ENCODE measurements around the gene PMS1. TPM values are rescaled to one million over a fixed set of nuclear protein-coding genes. Genes with fewer than 3 reads are reported as not detected.

The PMS1 gene
- total RNA-seq, 1 donor from 2014 or later, result 20.1 TPM

DNA sequence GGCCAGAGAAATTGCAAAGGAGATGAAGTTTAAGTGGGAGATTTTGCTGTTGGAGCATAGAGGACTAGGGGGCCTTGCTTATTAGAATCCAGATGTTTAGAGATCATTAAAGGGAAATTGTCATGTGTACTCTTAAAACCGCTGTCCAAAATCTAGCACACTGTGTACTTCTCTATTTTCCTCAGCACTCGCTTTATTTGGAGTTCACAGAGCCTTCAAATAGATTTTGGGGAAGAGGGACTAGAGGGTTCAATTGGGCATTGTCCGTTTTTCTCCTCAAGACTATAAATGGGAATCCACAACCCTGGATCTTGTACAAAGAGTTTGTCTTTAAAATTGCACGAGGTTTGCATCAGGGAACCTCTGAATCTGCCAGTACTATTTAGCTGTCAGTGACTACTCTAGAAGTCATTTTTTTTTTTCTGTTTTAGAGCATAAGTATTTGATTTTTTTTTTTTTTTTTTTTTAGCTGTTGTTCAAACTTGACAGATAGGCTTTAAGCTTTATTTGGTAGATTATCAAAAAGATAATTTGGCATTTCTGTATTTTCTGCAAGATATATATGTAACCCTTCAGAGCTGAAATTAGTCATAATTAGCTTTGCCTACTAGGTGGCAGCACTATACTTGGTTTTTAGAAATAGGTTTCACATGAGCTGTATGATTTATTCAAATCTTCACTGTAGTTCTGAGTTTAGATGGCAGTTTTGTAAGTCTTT is 14.2 kb downstream of the PMS1 start:
- no peaks in the 10 kb centered on the region for H3K9me3 ChIP-seq
- H3K4me1 ChIP-seq, result peaks cover 19% of the 10 kb centered on the region
- H3K4me3 ChIP-seq, result no peak overlapping the region
- H3K27me3 ChIP-seq, result no peaks in the 10 kb centered on the region
- TF ChIP-seq, protein P1, sequence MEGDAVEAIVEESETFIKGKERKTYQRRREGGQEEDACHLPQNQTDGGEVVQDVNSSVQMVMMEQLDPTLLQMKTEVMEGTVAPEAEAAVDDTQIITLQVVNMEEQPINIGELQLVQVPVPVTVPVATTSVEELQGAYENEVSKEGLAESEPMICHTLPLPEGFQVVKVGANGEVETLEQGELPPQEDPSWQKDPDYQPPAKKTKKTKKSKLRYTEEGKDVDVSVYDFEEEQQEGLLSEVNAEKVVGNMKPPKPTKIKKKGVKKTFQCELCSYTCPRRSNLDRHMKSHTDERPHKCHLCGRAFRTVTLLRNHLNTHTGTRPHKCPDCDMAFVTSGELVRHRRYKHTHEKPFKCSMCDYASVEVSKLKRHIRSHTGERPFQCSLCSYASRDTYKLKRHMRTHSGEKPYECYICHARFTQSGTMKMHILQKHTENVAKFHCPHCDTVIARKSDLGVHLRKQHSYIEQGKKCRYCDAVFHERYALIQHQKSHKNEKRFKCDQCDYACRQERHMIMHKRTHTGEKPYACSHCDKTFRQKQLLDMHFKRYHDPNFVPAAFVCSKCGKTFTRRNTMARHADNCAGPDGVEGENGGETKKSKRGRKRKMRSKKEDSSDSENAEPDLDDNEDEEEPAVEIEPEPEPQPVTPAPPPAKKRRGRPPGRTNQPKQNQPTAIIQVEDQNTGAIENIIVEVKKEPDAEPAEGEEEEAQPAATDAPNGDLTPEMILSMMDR (IDR thresholded peaks at IDR 0.05), result peak in 1 of 3 experiments; percentile 24
- TF ChIP-seq POLR2AphosphoS5 (IDR thresholded peaks at IDR 0.05; ENCODE audit: insufficient read depth in 1 of 2, low read depth in 1 of 2), result no peak
- intact Hi-C loops (cut with DNase I), result no loop called here
- H3K36me3 ChIP-seq, result peaks cover 0 to 20% of the 10 kb centered on the region in 2 donors
- no peak for DNase-seq (ENCODE audit: extremely low spot score in 2 of 2)
- peak overlapping the region; percentile 43 for H3K27ac ChIP-seq

DNA sequence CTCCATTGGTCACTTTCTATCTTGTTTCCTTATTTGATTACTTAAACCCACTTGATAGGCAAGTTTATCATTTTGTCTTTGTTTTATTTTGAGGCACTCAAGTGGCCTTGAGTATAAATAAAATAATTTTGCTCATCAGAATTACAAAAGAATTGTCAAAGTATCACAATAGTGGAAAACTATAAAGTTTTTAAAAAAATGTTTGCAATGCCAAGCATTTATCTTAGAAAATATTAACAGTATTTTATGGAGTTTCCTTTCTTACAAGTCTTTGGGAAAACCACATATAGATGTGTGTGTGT is 14.7 kb downstream of the PMS1 start:
- no peaks in the 10 kb centered on the region for H3K27me3 ChIP-seq
- H3K36me3 ChIP-seq, result peaks cover 0 to 15% of the 10 kb centered on the region in 2 donors

DNA sequence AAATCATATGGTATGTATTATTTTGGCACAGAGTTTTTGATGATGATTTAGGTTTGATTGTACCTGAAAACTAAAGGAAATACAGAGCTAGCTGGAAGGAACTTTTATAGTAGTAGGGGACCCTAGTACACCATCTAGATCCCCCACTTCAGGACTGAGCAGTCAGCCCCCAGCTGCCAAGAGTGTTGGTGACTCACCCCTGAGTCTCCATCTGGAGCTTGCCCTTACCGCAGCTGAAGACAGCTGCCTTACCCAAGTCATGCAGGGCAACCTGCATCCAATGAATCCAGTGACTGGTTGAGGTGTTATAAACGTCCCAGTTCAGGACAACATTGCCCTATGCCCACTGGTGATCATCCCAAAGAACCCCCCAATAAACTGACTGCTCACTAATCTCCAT is 15.3 kb downstream of the PMS1 start:
- no peak for TF ChIP-seq POLR2A (IDR thresholded peaks at IDR 0.05)
- TF ChIP-seq POLR2AphosphoS5 (IDR thresholded peaks at IDR 0.05; ENCODE audit: insufficient read depth in 1 of 2, low read depth in 1 of 2), result no peak
- TF ChIP-seq, protein P1 (IDR thresholded peaks at IDR 0.05), result no peak
- Histone ChIP-seq H3K27me3 (no peaks in the 10 kb centered on the region), H3K9me3 (no peaks in the 10 kb centered on the region), H3K36me3 (peaks cover 0 to 11% of the 10 kb centered on the region in 2 donors), H3K4me3 (no peak overlapping the region), H3K4me1 (peaks cover 19% of the 10 kb centered on the region), H3K27ac (peak overlapping the region; percentile 28)
- intact Hi-C loops (cut with DNase I), result no loop called here
- no peak for DNase-seq (ENCODE audit: extremely low spot score in 2 of 2)

More for the DNA sequence above, 14.7 kb downstream of the PMS1 start:
- H3K27ac ChIP-seq, result peak overlapping the region; percentile 28
- no peak overlapping the region for H3K4me3 ChIP-seq
- no peaks in the 10 kb centered on the region for H3K9me3 ChIP-seq
- intact Hi-C loops (cut with DNase I), result no loop called here
- DNase-seq (ENCODE audit: extremely low spot score in 2 of 2), result no peak
- TF ChIP-seq POLR2AphosphoS5 (IDR thresholded peaks at IDR 0.05; ENCODE audit: insufficient read depth in 1 of 2, low read depth in 1 of 2), result no peak
- TF ChIP-seq, protein P1 (IDR thresholded peaks at IDR 0.05), result no peak
- TF ChIP-seq POLR2A (IDR thresholded peaks at IDR 0.05), result no peak
- peaks cover 19% of the 10 kb centered on the region for H3K4me1 ChIP-seq

DNA sequence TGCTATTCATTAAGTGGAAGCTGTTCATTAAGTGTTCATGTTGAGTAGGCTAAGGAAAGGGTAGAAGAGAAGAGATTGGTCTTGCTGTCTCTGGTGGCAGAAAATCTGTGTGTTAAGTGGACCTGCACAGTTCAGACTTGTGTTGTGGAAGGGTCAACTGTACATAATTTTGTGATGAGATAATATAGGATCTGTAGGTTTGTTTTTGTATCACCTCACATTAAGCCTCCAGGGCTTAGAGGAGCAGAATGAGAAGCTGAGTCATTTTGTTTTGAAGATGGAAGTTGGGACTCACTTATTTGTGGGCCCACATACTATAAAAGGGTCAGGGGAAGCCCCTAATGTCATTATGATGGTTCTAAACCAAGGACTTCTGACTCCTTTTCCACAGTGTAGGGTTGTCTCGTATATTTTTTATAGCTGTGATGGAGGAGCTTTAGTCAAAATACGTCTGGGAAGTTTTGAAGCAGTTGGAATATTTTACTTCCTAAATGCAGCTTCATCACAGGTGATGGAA is 18.2 kb downstream of the PMS1 start:
- H3K4me1 ChIP-seq, result peaks cover 18% of the 10 kb centered on the region
- no peak for DNase-seq (ENCODE audit: extremely low spot score in 2 of 2)
- no peak overlapping the region for H3K27ac ChIP-seq
- TF ChIP-seq POLR2AphosphoS5 (IDR thresholded peaks at IDR 0.05; ENCODE audit: insufficient read depth in 1 of 2, low read depth in 1 of 2), result no peak
- TF ChIP-seq, protein P1 (IDR thresholded peaks at IDR 0.05), result no peak
- TF ChIP-seq POLR2A (IDR thresholded peaks at IDR 0.05), result no peak
- no peak overlapping the region for H3K4me3 ChIP-seq
- H3K27me3 ChIP-seq, result no peaks in the 10 kb centered on the region
- intact Hi-C loops (cut with DNase I), result no loop called here
- no peaks in the 10 kb centered on the region for H3K36me3 ChIP-seq
- no peaks in the 10 kb centered on the region for H3K9me3 ChIP-seq

DNA sequence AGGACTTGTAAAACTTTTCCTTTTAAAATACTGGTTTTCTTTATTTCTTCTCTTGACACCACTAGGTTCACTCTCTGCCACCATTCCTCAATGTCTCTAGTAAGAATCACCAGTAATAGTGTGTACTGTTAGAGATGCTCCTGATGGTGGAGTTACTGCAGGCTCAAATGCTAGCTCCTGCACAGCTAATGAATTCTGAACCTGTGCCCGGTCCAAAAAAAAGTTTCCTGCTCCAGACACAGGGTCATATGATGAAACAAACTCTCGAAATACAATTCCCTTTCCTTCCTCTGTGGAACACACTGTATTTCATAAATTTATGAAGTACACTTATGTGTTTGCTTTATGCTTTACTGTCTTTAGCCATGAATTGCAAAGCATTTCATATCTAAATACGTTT is 19.2 kb downstream of the PMS1 start:
- Histone ChIP-seq H3K4me1 (peaks cover 9% of the 10 kb centered on the region), H3K27ac (no peak overlapping the region), H3K9me3 (no peaks in the 10 kb centered on the region), H3K27me3 (no peaks in the 10 kb centered on the region), H3K36me3 (no peaks in the 10 kb centered on the region), H3K4me3 (no peak overlapping the region)
- no peak for DNase-seq (ENCODE audit: extremely low spot score in 2 of 2)
- intact Hi-C loops (cut with DNase I), result no loop called here
- TF ChIP-seq POLR2A (IDR thresholded peaks at IDR 0.05), result no peak
- TF ChIP-seq POLR2AphosphoS5 (IDR thresholded peaks at IDR 0.05; ENCODE audit: insufficient read depth in 1 of 2, low read depth in 1 of 2), result no peak
- TF ChIP-seq, protein P1 (IDR thresholded peaks at IDR 0.05), result no peak
